HCT116 (cell line): Measurements from ENCODE around the gene ANGPTL8. TPM values are rescaled to one million over a fixed set of nuclear protein-coding genes. Genes with fewer than 3 reads are reported as not detected.

Experiments
- ATAC-seq: fragments of 200-7000 bp; cut with Tn5 transposase; 2 replicates; pipeline ENCODE4 v1.9.1; 2020; ENCODE audit warnings: mild to moderate bottlenecking, moderate library complexity
- BruUV-seq: library from RNA; stranded (reverse); fragments of 400-500 nt; replicated peaks from 2 replicates; lab custom pipeline; 2021; lab: Mats Ljungman, UMichigan
- CTCF ChIA-PET: fragments of 300-600 bp; sonication (Branson Sonifier 250); formaldehyde crosslinking; loops from one replicate; lab custom pipeline; 2021; ENCODE audit warnings: antibody characterized with exemption; lab: Charles Lee
- POLR2A ChIA-PET: fragments of 300-600, 350-600 bp; sonication (Branson Sonifier 250); formaldehyde crosslinking; loops from one replicate; lab custom pipeline; 2021; ENCODE audit warnings: antibody characterized with exemption; lab: Charles Lee
- RAD21 ChIA-PET, 2 experiments: fragments of 300-600 bp; sonication (Branson Sonifier 250); formaldehyde crosslinking; loops; one replicate each; lab custom pipeline; 2023; ENCODE audit warnings: low total read pairs in 2 of 2; ENCODE audit not compliant: uncharacterized antibody in 2 of 2, unreplicated experiment in 2 of 2, low non-redundant PET in 1 of 2; lab: Charles Lee
- DNase-seq: peaks from one replicate; pipeline ENCODE4 v3.0.0-alpha.2; 2010; ENCODE audit warnings: low read depth, low spot score
- H2AFZ ChIP-seq: fragments of 200-600 bp; shearing (Covaris generic), sonication (generic); 2 replicates; pipeline ENCODE4 v1.6.1; 2017; ENCODE audit warnings: low read depth, mixed run types, mixed read lengths, antibody characterized with exemption, low read length; ENCODE audit not compliant: poor library complexity, severe bottlenecking
- H3K27ac ChIP-seq: 2 replicates; pipeline ENCODE4 v1.5.1; 2012; ENCODE audit warnings: low read depth, low read length
- H3K27me3 ChIP-seq: fragments of 200-600 bp; sonication (generic); 2 replicates; pipeline ENCODE4 v1.6.1; 2016; ENCODE audit warnings: mixed run types, low read length, mixed read lengths; ENCODE audit not compliant: insufficient read depth
- H3K36me3 ChIP-seq, 2 experiments: fragments of 200-500 bp in 1 of 2; fragments of 200-600 bp in 1 of 2; sonication (Bioruptor generic) in 1 of 2; sonication (generic) in 1 of 2; 2 replicates each; pipeline versions ENCODE4 v1.5.1 to v1.6.1; 2014 to 2016; ENCODE audit warnings: low read length in 2 of 2, inconsistent platforms in 1 of 2, mixed read lengths in 1 of 2, mixed run types in 1 of 2; ENCODE audit not compliant: insufficient read depth in 2 of 2, control insufficient read depth in 1 of 2
- H3K4me1 ChIP-seq, 2 experiments: fragments of 200-600 bp in 1 of 2; sonication (generic) in 1 of 2; 2 replicates each; pipeline versions ENCODE4 v1.5.1 to v1.6.1; 2012 to 2017; ENCODE audit warnings: low read length in 2 of 2, inconsistent platforms in 1 of 2, mild to moderate bottlenecking in 1 of 2, mixed read lengths in 1 of 2, mixed run types in 1 of 2, moderate library complexity in 1 of 2; ENCODE audit not compliant: insufficient read depth in 2 of 2, control insufficient read depth in 1 of 2
- H3K4me2 ChIP-seq: fragments of 200-600 bp; sonication (generic); 2 replicates; pipeline ENCODE4 v1.6.1; 2017; ENCODE audit warnings: mixed run types, low read length, mixed read lengths
- H3K4me3 ChIP-seq, 2 experiments: fragments of 200-600 bp in 1 of 2; sonication (generic) in 1 of 2; replicated peaks in 1 of 2; 2 replicates each; pipeline ENCODE4 v1.5.1; 2011 to 2016; ENCODE audit warnings: low read length in 2 of 2, control low read depth in 1 of 2, low read depth in 1 of 2, mild to moderate bottlenecking in 1 of 2, mixed read lengths in 1 of 2, mixed run types in 1 of 2
- H3K79me2 ChIP-seq: fragments of 200-600 bp; sonication (generic); 2 replicates; pipeline ENCODE4 v1.6.1; 2017; ENCODE audit warnings: mild to moderate bottlenecking, mixed run types, low read length, moderate library complexity, mixed read lengths; ENCODE audit not compliant: insufficient read depth
- H3K9ac ChIP-seq: fragments of 200-600 bp; sonication (generic); 2 replicates; pipeline ENCODE4 v1.6.1; 2016; ENCODE audit warnings: low read length, mixed read lengths
- H3K9me2 ChIP-seq: fragments of 200-600 bp; sonication (generic), shearing (Covaris generic); 2 replicates; pipeline ENCODE4 v1.6.1; 2017; ENCODE audit warnings: mixed run types, mild to moderate bottlenecking, moderate library complexity; ENCODE audit not compliant: insufficient read depth
- H3K9me3 ChIP-seq, 2 experiments: fragments of 200-500 bp in 1 of 2; fragments of 200-600 bp in 1 of 2; sonication (Bioruptor generic) in 1 of 2; sonication (generic) in 1 of 2; 2 replicates each; pipeline ENCODE4 v1.6.1; 2014 to 2017; ENCODE audit warnings: low read length in 2 of 2, mixed read lengths in 2 of 2, inconsistent platforms in 1 of 2, low read depth in 1 of 2, mild to moderate bottlenecking in 1 of 2, mixed run types in 1 of 2, moderate library complexity in 1 of 2; ENCODE audit not compliant: control insufficient read depth in 1 of 2, insufficient read depth in 1 of 2
- H4K20me1 ChIP-seq: fragments of 200-600 bp; sonication (generic), shearing (Covaris generic); 2 replicates; pipeline ENCODE4 v1.6.1; 2017; ENCODE audit warnings: mixed run types, mild to moderate bottlenecking, moderate library complexity; ENCODE audit not compliant: insufficient read depth
- ATF3 ChIP-seq: IDR thresholded peaks from 2 replicates; pipeline ENCODE4 v1.6.1; 2012
- CBX3 ChIP-seq: IDR thresholded peaks from 2 replicates; pipeline ENCODE4 v1.6.1; 2012; ENCODE audit warnings: low read depth
- CTCF ChIP-seq, 3 experiments: fragments of 200-600 bp in 1 of 3; sonication (generic) in 1 of 3; IDR thresholded peaks in 2 of 3; conservative IDR thresholded peaks in 1 of 3; 2 replicates each; pipeline ENCODE4 v1.5.1; 2012 to 2017; ENCODE audit warnings: low read depth in 2 of 3, low read length in 2 of 3, antibody characterized with exemption in 1 of 3, borderline replicate concordance in 1 of 3, control low read depth in 1 of 3, mild to moderate bottlenecking in 1 of 3, mixed read lengths in 1 of 3, mixed run types in 1 of 3, moderate library complexity in 1 of 3; ENCODE audit not compliant: insufficient read depth in 1 of 3
- ELF1 ChIP-seq: IDR thresholded peaks from 2 replicates; pipeline ENCODE4 v1.6.1; 2012; ENCODE audit warnings: low read depth, borderline replicate concordance
- EZH2phosphoT487 ChIP-seq: fragments of 200-600 bp; IDR thresholded peaks from 2 replicates; pipeline ENCODE4 v1.6.1; 2018; ENCODE audit warnings: antibody characterized with exemption, borderline replicate concordance
- FOSL1 ChIP-seq: IDR thresholded peaks from 2 replicates; pipeline ENCODE4 v1.6.1; 2012; ENCODE audit warnings: low read depth
- JUND ChIP-seq: IDR thresholded peaks from 2 replicates; pipeline ENCODE4 v1.6.1; 2012
- RAD21 ChIP-seq: IDR thresholded peaks from 2 replicates; pipeline ENCODE4 v1.6.1; 2012; ENCODE audit warnings: low read depth, mild to moderate bottlenecking
- SIN3A ChIP-seq: IDR thresholded peaks from 2 replicates; pipeline ENCODE4 v1.6.1; 2012; ENCODE audit warnings: low read depth
- SP1 ChIP-seq: IDR thresholded peaks from 2 replicates; pipeline ENCODE4 v1.6.1; 2012; ENCODE audit warnings: low read depth
- SRF ChIP-seq: IDR thresholded peaks from 2 replicates; pipeline ENCODE4 v1.6.1; 2012; ENCODE audit warnings: low read depth
- TCF7L2 ChIP-seq: IDR thresholded peaks from 2 replicates; pipeline ENCODE4 v1.7.0; 2011; ENCODE audit warnings: borderline replicate concordance, inconsistent platforms; ENCODE audit not compliant: insufficient read depth, insufficient read length; ENCODE audit errors: extremely low read depth
- YY1 ChIP-seq: IDR thresholded peaks from 2 replicates; pipeline ENCODE4 v1.6.1; 2011; ENCODE audit warnings: low read length, low read depth, moderate library complexity, mild to moderate bottlenecking; ENCODE audit not compliant: insufficient replicate concordance; ENCODE audit errors: extremely low read depth
- ZBTB33 ChIP-seq: IDR thresholded peaks from 2 replicates; pipeline ENCODE4 v1.6.1; 2011; ENCODE audit warnings: mild to moderate bottlenecking, low read length, moderate library complexity; ENCODE audit not compliant: insufficient replicate concordance; ENCODE audit errors: extremely low read depth
- ZFX ChIP-seq: fragments of 450-650 bp; IDR thresholded peaks from 2 replicates; pipeline ENCODE4 v1.6.1; 2017
- ZNF274 ChIP-seq: fragments of 200-500 bp; sonication (Bioruptor generic); IDR thresholded peaks from 2 replicates; pipeline ENCODE4 v1.6.1; 2014; ENCODE audit warnings: mild to moderate bottlenecking, low read depth, low read length, inconsistent platforms
- intact Hi-C: fragments of 100-400 bp; cut with micrococcal nuclease; formaldehyde crosslinking; loops from 2 replicates; pipeline ENCODE4 v1.10.0; 2022
- total RNA-seq: library from RNA; stranded (reverse); gene quantifications from one replicate; pipeline ENCODE4 v1.2.1, GENCODE V29; 2021; ENCODE audit not compliant: unreplicated experiment
- TF ChIP-seq, protein P1 (sequence below): IDR thresholded peaks from 2 replicates; pipeline ENCODE4 v1.6.1; 2012; ENCODE audit warnings: low read depth

Gene ANGPTL8
- total RNA-seq, 1 experiment from 2014 or later, result not detected

- POLR2A ChIA-PET, result no interaction called here
- Histone ChIP-seq H3K9me2 (no peaks in the 10 kb centered on the region), H3K27ac (no peak overlapping the region), H3K36me3 (peaks cover 3% of the 10 kb centered on the region in 2 experiments; a peak in 2 of 4 replicates), H2AFZ (no peak overlapping the region), H3K27me3 (no peaks in the 10 kb centered on the region), H3K4me2 (no peak overlapping the region), H3K4me1 (peaks cover 4 to 5% of the 10 kb centered on the region in 2 experiments; a peak in 3 of 4 replicates), H3K4me3 (no peak overlapping the region), H3K9me3 (no peaks in the 10 kb centered on the region), H3K9ac (no peak overlapping the region), H3K79me2 (no peaks in the 10 kb centered on the region), H4K20me1 (no peaks in the 10 kb centered on the region)
- CTCF ChIA-PET, result no interaction called here
- intact Hi-C loops, result no loop called here
- RAD21 ChIA-PET, result no interaction called here
- DNase-seq (no peak), ATAC-seq (no peak)
- no TSS peak for BruUV-seq
- TF ChIP-seq SIN3A (no peak), SP1 (no peak), RAD21 (no peak), TCF7L2 (no peak), EZH2phosphoT487 (no peak), CTCF (IDR thresholded peaks at IDR 0.05 in 2 of 3, conservative IDR thresholded peaks at IDR 0.05 in 1 of 3; ENCODE audit: borderline replicate concordance in 1 of 3, insufficient read depth in 1 of 3, low read depth in 2 of 3, low read length in 2 of 3) (no peak), ZNF274 (no peak), FOSL1 (no peak), CBX3 (no peak), YY1 (no peak), SRF (no peak), ELF1 (no peak), ZFX (no peak), JUND (no peak), ATF3 (no peak), ZBTB33 (no peak)
- TF ChIP-seq, protein P1, sequence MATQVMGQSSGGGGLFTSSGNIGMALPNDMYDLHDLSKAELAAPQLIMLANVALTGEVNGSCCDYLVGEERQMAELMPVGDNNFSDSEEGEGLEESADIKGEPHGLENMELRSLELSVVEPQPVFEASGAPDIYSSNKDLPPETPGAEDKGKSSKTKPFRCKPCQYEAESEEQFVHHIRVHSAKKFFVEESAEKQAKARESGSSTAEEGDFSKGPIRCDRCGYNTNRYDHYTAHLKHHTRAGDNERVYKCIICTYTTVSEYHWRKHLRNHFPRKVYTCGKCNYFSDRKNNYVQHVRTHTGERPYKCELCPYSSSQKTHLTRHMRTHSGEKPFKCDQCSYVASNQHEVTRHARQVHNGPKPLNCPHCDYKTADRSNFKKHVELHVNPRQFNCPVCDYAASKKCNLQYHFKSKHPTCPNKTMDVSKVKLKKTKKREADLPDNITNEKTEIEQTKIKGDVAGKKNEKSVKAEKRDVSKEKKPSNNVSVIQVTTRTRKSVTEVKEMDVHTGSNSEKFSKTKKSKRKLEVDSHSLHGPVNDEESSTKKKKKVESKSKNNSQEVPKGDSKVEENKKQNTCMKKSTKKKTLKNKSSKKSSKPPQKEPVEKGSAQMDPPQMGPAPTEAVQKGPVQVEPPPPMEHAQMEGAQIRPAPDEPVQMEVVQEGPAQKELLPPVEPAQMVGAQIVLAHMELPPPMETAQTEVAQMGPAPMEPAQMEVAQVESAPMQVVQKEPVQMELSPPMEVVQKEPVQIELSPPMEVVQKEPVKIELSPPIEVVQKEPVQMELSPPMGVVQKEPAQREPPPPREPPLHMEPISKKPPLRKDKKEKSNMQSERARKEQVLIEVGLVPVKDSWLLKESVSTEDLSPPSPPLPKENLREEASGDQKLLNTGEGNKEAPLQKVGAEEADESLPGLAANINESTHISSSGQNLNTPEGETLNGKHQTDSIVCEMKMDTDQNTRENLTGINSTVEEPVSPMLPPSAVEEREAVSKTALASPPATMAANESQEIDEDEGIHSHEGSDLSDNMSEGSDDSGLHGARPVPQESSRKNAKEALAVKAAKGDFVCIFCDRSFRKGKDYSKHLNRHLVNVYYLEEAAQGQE, result no peak
These were observed 607 bp downstream of the ANGPTL8 start for GRCh38 chr19:11240008-11240444.
